HepG2 (cell line): ENCODE results near the gene ZNF213. TPM values are rescaled to one million over a fixed set of nuclear protein-coding genes. Genes with fewer than 3 reads are reported as not detected.
A peak's percentile ranks its signal among the peaks of the same experiment; 100 is the strongest.

ENCODE experiments used
- ATAC-seq: fragments of 200-7000 bp; cut with Tn5 transposase; 3 replicates; pipeline ENCODE4 v1.9.1; 2020; ENCODE audit warnings: mild to moderate bottlenecking, moderate library complexity
- BruUV-seq: library from RNA; stranded (reverse); fragments of 400-500 nt; replicated peaks from 2 replicates; lab custom pipeline; 2021; lab: Mats Ljungman, UMichigan
- CTCF ChIA-PET: fragments of 300-600 bp; formaldehyde crosslinking; extraction: SDS; loops from one replicate; lab custom pipeline; 2021; ENCODE audit warnings: low total read pairs, inconsistent platforms, low intra/inter-chr PET ratio; lab: Yijun Ruan, JAX
- POLR2A ChIA-PET: fragments of 350-600 bp; sonication (Branson Sonifier 250); formaldehyde crosslinking; loops from one replicate; lab custom pipeline; 2020; ENCODE audit warnings: antibody characterized with exemption, inconsistent platforms; lab: Yijun Ruan, JAX
- DNase-seq: peaks from one replicate; pipeline ENCODE4 v3.0.0-alpha.2; 2015; ENCODE audit warnings: low spot score
- FAIRE-seq: peaks from 3 replicates; lab custom pipeline; 2011; peaks lifted over from hg19 to GRCh38; lab: Jason Lieb, UNC
- H2AFZ ChIP-seq: one replicate; pipeline ENCODE4 v1.6.1; 2011; ENCODE audit warnings: low read length, inconsistent platforms
- H3K27ac ChIP-seq: fragments of 300-600 bp; 3 replicates; pipeline ENCODE4 v1.8.0; 2011; ENCODE audit warnings: mixed run types, mild to moderate bottlenecking, mixed read lengths, low read length, inconsistent platforms; ENCODE audit not compliant: insufficient read depth; ENCODE audit errors: extremely low read length
- H3K27me3 ChIP-seq, 2 experiments: fragments of 200-600 bp in 1 of 2; 2 replicates in 1 of 2; 3 replicates in 1 of 2; pipeline versions ENCODE4 v1.6.0 to v1.8.0; 2011; ENCODE audit warnings: low read length in 2 of 2, mild to moderate bottlenecking in 2 of 2, moderate library complexity in 2 of 2, inconsistent platforms in 1 of 2; ENCODE audit not compliant: insufficient read depth in 2 of 2, control insufficient read depth in 1 of 2
- H3K36me3 ChIP-seq, 2 experiments: fragments of 200-600 bp in 1 of 2; replicated peaks in 1 of 2; 2 replicates in 1 of 2; 3 replicates in 1 of 2; pipeline versions ENCODE4 v1.5.1 to v1.8.0; 2011; ENCODE audit warnings: low read length in 2 of 2, inconsistent platforms in 1 of 2; ENCODE audit not compliant: insufficient read depth in 2 of 2, control insufficient read depth in 1 of 2
- H3K4me1 ChIP-seq: 2 replicates; pipeline ENCODE4 v1.5.1; 2012; ENCODE audit warnings: low read length, inconsistent platforms; ENCODE audit not compliant: insufficient read depth
- H3K4me2 ChIP-seq: 2 replicates; pipeline ENCODE4 v1.6.0; 2011; ENCODE audit warnings: low read depth, low read length, inconsistent platforms
- H3K4me3 ChIP-seq, 3 experiments: fragments of 200-600 bp in 1 of 3; sonication (generic), shearing (Covaris generic) in 1 of 3; replicated peaks in 1 of 3; 2 replicates each; pipeline ENCODE4 v1.5.1; 2011 to 2016; ENCODE audit warnings: low read length in 3 of 3, inconsistent platforms in 2 of 3, low read depth in 2 of 3, mild to moderate bottlenecking in 2 of 3, control low read depth in 1 of 3, mixed read lengths in 1 of 3; ENCODE audit not compliant: insufficient read depth in 1 of 3
- H3K79me2 ChIP-seq: one replicate; pipeline ENCODE4 v1.6.1; 2011; ENCODE audit warnings: low read length, inconsistent platforms; ENCODE audit not compliant: insufficient read depth
- H3K9ac ChIP-seq: 2 replicates; pipeline ENCODE4 v1.6.0; 2011; ENCODE audit warnings: mild to moderate bottlenecking, low read depth, low read length, inconsistent platforms; ENCODE audit not compliant: insufficient read depth
- H3K9me3 ChIP-seq: 2 replicates; pipeline ENCODE4 v1.5.1; 2012; ENCODE audit warnings: mild to moderate bottlenecking, low read length
- H4K20me1 ChIP-seq: 2 replicates; pipeline ENCODE4 v1.6.0; 2011; ENCODE audit warnings: inconsistent platforms, mild to moderate bottlenecking, low read length, moderate library complexity; ENCODE audit not compliant: insufficient read depth
- ATM ChIP-seq: fragments of 450-650 bp; IDR thresholded peaks from 2 replicates; pipeline ENCODE4 v1.7.1; 2017; ENCODE audit warnings: mild to moderate bottlenecking, borderline replicate concordance
- CBX5 ChIP-seq: sonication (generic); formaldehyde crosslinking; IDR thresholded peaks from 2 replicates; pipeline ENCODE4 v1.4.0; 2020; ENCODE audit warnings: missing genetic modification reagents, borderline replicate concordance
- ERF ChIP-seq: IDR thresholded peaks from 2 replicates; pipeline ENCODE4 v1.6.1; 2018; ENCODE audit warnings: missing biosample characterization, missing genetic modification reagents
- FOSL1 ChIP-seq: sonication (generic); formaldehyde crosslinking; IDR thresholded peaks from 2 replicates; pipeline ENCODE4 v1.9.0; 2021; ENCODE audit warnings: missing genetic modification reagents, borderline replicate concordance
- IRF2 ChIP-seq: IDR thresholded peaks from 2 replicates; pipeline ENCODE4 v1.6.1; 2018; ENCODE audit warnings: missing genetic modification reagents, missing compliant biosample characterization
- KDM1A ChIP-seq: IDR thresholded peaks from 2 replicates; pipeline ENCODE4 v1.6.1; 2016; ENCODE audit warnings: missing compliant biosample characterization
- KDM2A ChIP-seq: sonication (generic); formaldehyde crosslinking; IDR thresholded peaks from 2 replicates; pipeline ENCODE4 v1.4.0; 2020; ENCODE audit warnings: low read depth, missing genetic modification reagents, borderline replicate concordance
- LCORL ChIP-seq, 2 experiments: fragments of 450-650 bp in 1 of 2; sonication (generic) in 1 of 2; formaldehyde crosslinking in 1 of 2; IDR thresholded peaks; 2 replicates each; pipeline versions ENCODE4 v1.5.0 to v1.6.1; 2017 to 2020; ENCODE audit warnings: antibody characterized with exemption in 1 of 2, missing genetic modification reagents in 1 of 2
- MEIS2 ChIP-seq: sonication (generic); formaldehyde crosslinking; IDR thresholded peaks from 2 replicates; pipeline ENCODE4 v1.9.0; 2021; ENCODE audit warnings: mild to moderate bottlenecking, missing genetic modification reagents
- NFE2L1 ChIP-seq: sonication (generic); formaldehyde crosslinking; IDR thresholded peaks from 2 replicates; pipeline ENCODE4 v1.4.0; 2020; ENCODE audit warnings: missing genetic modification reagents, mild to moderate bottlenecking, borderline replicate concordance
- PTBP1 ChIP-seq: fragments of 200-400 bp; formaldehyde crosslinking; IDR thresholded peaks from 2 replicates; pipeline ENCODE4 v1.6.1; 2018; ENCODE audit warnings: low read length, low read depth; ENCODE audit not compliant: poor library complexity, severe bottlenecking
- SAP130 ChIP-seq: IDR thresholded peaks from 2 replicates; pipeline ENCODE4 v1.6.1; 2016; ENCODE audit warnings: low read depth
- SP5 ChIP-seq: IDR thresholded peaks from 2 replicates; pipeline ENCODE4 v1.6.1; 2016; ENCODE audit warnings: low read depth, borderline replicate concordance
- SRSF1 ChIP-seq: fragments of 200-400 bp; formaldehyde crosslinking; optimal IDR thresholded peaks from 2 replicates; pipeline ENCODE3; 2017; ENCODE audit warnings: mild to moderate bottlenecking, low read depth, low read length, moderate library complexity
- STAG1 ChIP-seq: sonication (generic); formaldehyde crosslinking; IDR thresholded peaks from 2 replicates; pipeline ENCODE4 v1.4.0; 2020; ENCODE audit warnings: missing genetic modification reagents
- ZMYM3 ChIP-seq: sonication (generic); formaldehyde crosslinking; IDR thresholded peaks from 2 replicates; pipeline ENCODE4 v1.5.1; 2020; ENCODE audit warnings: mild to moderate bottlenecking, missing genetic modification reagents
- ZNF460 ChIP-seq: sonication (generic); formaldehyde crosslinking; IDR thresholded peaks from 2 replicates; pipeline ENCODE4 v1.5.1; 2020; ENCODE audit warnings: missing genetic modification reagents, mild to moderate bottlenecking, borderline replicate concordance
- ZNF543 ChIP-seq: sonication (generic); formaldehyde crosslinking; IDR thresholded peaks from 2 replicates; pipeline ENCODE4 v1.4.0; 2020; ENCODE audit warnings: mild to moderate bottlenecking, missing genetic modification reagents
- ZSCAN31 ChIP-seq: sonication (generic); formaldehyde crosslinking; IDR thresholded peaks from 2 replicates; pipeline ENCODE4 v1.5.0; 2020; ENCODE audit warnings: low read depth, mild to moderate bottlenecking, missing genetic modification reagents
- WGBS: methylation state at CpG from one replicate; pipeline ENCODE4 v1.1.6; 2017; ENCODE audit warnings: low lambda C conversion rate; 5-methylcytosine and 5-hydroxymethylcytosine counted together
- in situ Hi-C: cut with HindIII; loops from 2 replicates; pipeline ENCODE4 v1.10.0; 2017; ENCODE audit warnings: low pct_unique_long_range_greater_than_20kb; ENCODE audit not compliant: extremely low pct_ligation_motif_present
- intact Hi-C: fragments of 100-400 bp; cut with micrococcal nuclease; formaldehyde crosslinking; loops from one replicate; pipeline ENCODE4 v1.10.0; 2022; ENCODE audit not compliant: unreplicated experiment
- polyA plus RNA-seq, 8 experiments: library from polyadenylated mRNA; depleted of rRNA in 3 of 8; stranded (reverse) in 7 of 8; unstranded in 1 of 8; fragments of >200 nt; fragmentation: Illumina TruSeq in 4 of 8; extraction: Trizol in 4 of 8; gene quantifications; 2 replicates each; pipeline versions ENCODE4 v1.2.1 to v1.2.3, GENCODE V29; 2011 to 2016; ENCODE audit warnings: low read depth in 4 of 8, missing spikeins in 1 of 8, mixed read lengths in 1 of 8; ENCODE audit not compliant: insufficient read depth in 1 of 8
- total RNA-seq, 5 experiments: library from RNA; depleted of rRNA; stranded (reverse); fragments of >200 nt; fragmentation: Illumina TruSeq; extraction: Trizol; gene quantifications; 2 replicates each; pipeline ENCODE4 v1.2.3, GENCODE V29; 2016; ENCODE audit warnings: low read depth in 1 of 5
- TF ChIP-seq, protein P1 (sequence below): sonication (generic); formaldehyde crosslinking; conservative IDR thresholded peaks from 2 replicates; pipeline ENCODE4 v1.8.0; 2022; ENCODE audit warnings: mild to moderate bottlenecking, moderate library complexity, missing genetic modification reagents
- TF ChIP-seq, protein P2 (sequence below): sonication (generic); formaldehyde crosslinking; IDR thresholded peaks from 2 replicates; pipeline ENCODE4 v1.4.0; 2020; ENCODE audit warnings: missing genetic modification reagents

ZNF213 gene
- total and polyA plus RNA-seq, 2 of the 13 experiments (the other 11 are each of a cell fraction or from before 2014, with no cell fraction given): 0.59 to 0.97 TPM

DNA sequence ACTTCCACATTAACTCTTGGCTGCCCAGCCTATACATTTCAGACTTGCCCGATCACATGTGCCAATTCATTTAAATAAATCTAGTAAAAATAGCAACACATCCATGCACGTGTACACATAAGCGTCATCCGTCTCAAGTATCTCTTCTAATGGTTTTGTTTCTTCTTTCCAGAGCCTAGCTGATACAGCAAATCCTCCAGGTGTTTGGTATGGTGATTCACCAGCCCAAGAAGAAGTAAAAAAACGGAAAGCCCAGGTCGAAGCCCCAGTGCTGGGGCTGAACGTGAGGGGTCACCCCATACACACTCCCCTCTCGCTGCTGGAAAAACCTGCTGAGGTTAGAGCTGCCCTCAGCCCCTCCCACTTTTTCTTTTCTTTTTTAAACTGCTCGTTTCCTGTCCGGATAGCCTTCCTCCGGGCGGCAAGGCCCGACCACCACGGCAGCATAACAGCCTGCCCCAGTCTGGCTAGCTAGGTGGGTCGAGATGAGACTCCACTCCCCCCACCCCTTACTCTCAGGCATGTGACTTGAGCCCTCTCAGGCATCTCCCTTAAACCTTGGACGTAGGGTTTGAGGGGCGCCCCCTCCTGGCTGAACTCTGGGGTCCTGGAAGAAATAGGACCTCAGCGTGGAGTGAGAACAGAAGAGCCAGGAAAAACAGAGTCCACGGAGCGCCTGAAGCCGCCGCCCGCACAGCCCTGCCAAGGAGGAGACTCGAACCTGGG lies 39.2 kb downstream of the ZNF213 start:
- Histone ChIP-seq H3K4me3 (peak overlapping the region; percentile 5 to 71 (median 50)), H3K27ac (no peak overlapping the region), H3K9ac (0 out of 2 replicates have a peak overlapping the region, but pooled peaks have one; percentile 0), H3K36me3 (no peaks in the 10 kb centered on the region), H3K9me3 (no peaks in the 10 kb centered on the region), H3K27me3 (peaks cover 0 to under 1% of the 10 kb centered on the region in 2 experiments; a peak in 1 of 5 replicates), H3K79me2 (no peaks in the 10 kb centered on the region), H3K4me2 (peak overlapping the region; percentile 82), H4K20me1 (no peaks in the 10 kb centered on the region), H3K4me1 (peaks cover 50% of the 10 kb centered on the region), H2AFZ (no peak overlapping the region)
- intact Hi-C loops: loop anchor here (5.0 kb wide), 1 partner anchor 42 kb away; no protein-coding TSS in a partner anchor
- in situ Hi-C loops: no loop called here
- CTCF ChIA-PET: interaction anchor here (1.3 kb wide), 1 partner anchor 21 kb away, joined by 3 read pairs; no protein-coding TSS in a partner anchor
- WGBS: 3% methylated on average over 24 of the region's 24 CpGs
- POLR2A ChIA-PET: interaction anchor here (0.7 to 1.1 kb wide), 2 partner anchors 11 to 39 kb away, joined by 3 read pairs; partner anchors contain the start of gene ZNF213
- no peak for FAIRE-seq
- ATAC-seq: no peak
- DNase-seq: peak; percentile 65
- BruUV-seq: no TSS peak
- TF ChIP-seq ATM (no peak), ZSCAN31 (CRISPR knock-in tag) (no peak), STAG1 (CRISPR knock-in tag) (peak; percentile 19; the same call in 1 of the 2 replicates), ZNF460 (CRISPR knock-in tag) (no peak), CBX5 (CRISPR knock-in tag) (no peak; the same call in 1 of the 2 replicates), LCORL (IDR thresholded peaks at IDR 0.05) (no peak), LCORL (CRISPR knock-in tag; IDR thresholded peaks at IDR 0.05) (no peak), MEIS2 (CRISPR knock-in tag) (0 out of 2 replicates have a peak, but pooled peaks have one; percentile 19), ERF (CRISPR knock-in tag) (peak; percentile 54; the same call in 1 of the 2 replicates), ZMYM3 (CRISPR knock-in tag) (peak; percentile 65), ZNF543 (0 out of 2 replicates have a peak, but pooled peaks have one; percentile 24), SAP130 (peak; percentile 53), NFE2L1 (CRISPR knock-in tag) (no peak), SP5 (CRISPR knock-in tag) (0 out of 2 replicates have a peak, but pooled peaks have one; percentile 18), PTBP1 (no peak), IRF2 (CRISPR knock-in tag) (0 out of 2 replicates have a peak, but pooled peaks have one; percentile 25), KDM1A (0 out of 2 replicates have a peak, but pooled peaks have one; percentile 35), KDM2A (CRISPR knock-in tag) (peak; percentile 27; the same call in 1 of the 2 replicates), FOSL1 (CRISPR knock-in tag) (no peak), SRSF1 (peak; percentile 20)
- TF ChIP-seq, protein P1, sequence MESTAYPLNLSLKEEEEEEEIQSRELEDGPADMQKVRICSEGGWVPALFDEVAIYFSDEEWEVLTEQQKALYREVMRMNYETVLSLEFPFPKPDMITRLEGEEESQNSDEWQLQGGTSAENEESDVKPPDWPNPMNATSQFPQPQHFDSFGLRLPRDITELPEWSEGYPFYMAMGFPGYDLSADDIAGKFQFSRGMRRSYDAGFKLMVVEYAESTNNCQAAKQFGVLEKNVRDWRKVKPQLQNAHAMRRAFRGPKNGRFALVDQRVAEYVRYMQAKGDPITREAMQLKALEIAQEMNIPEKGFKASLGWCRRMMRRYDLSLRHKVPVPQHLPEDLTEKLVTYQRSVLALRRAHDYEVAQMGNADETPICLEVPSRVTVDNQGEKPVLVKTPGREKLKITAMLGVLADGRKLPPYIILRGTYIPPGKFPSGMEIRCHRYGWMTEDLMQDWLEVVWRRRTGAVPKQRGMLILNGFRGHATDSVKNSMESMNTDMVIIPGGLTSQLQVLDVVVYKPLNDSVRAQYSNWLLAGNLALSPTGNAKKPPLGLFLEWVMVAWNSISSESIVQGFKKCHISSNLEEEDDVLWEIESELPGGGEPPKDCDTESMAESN (CRISPR knock-in tag): no peak
- TF ChIP-seq, protein P2, sequence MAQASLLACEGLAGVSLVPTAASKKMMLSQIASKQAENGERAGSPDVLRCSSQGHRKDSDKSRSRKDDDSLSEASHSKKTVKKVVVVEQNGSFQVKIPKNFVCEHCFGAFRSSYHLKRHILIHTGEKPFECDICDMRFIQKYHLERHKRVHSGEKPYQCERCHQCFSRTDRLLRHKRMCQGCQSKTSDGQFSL (CRISPR knock-in tag): 0 out of 2 replicates have a peak, but pooled peaks have one; percentile 28
